ENCODE data around the gene TRIM24.
"Not testable (repeated sequence)": the region's sequence is repeated elsewhere in the genome, so short reads cannot be mapped to it uniquely, and the experiment has no call there.

The TRIM24 gene

DNA sequence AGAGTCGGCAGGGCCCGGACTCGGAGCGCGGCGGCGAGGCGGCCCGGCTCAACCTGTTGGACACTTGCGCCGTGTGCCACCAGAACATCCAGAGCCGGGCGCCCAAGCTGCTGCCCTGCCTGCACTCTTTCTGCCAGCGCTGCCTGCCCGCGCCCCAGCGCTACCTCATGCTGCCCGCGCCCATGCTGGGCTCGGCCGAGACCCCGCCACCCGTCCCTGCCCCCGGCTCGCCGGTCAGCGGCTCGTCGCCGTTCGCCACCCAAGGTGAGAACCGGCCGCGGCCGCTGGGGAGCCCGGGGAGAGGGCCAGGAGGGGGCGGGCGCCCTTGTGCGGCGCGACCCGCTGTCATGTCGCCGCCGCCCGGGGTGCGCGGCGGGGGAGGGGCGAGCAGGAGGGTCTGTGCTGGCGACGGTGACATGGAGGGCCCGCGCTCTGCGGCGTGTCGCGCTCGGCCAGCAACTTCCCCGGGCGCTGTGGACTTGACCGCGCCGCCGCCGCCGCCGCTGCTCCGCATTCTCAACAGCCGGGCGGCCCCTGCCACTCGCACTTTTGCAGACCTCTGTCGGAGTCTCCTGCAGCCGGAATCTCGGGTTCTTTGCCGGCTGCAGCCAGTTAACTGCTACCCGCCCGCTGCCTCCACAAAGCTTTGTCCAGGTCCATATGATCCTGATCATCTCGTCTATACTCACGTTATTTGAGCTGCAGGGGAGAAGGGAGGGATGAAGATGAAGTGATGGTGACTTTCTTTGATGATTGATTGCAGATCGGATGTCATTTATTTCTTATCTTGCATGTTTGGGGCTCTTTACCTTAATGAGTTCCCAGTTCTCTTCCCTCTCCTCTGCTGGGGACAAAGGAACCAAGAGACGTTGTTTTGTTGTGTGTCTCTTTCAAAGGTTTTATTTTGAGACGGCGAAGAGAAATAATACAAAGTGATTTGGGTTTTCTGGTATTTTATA lies 869 bp downstream of the TRIM24 start:
- peak; percentile 55 for DNase-seq (ENCODE audit: low read depth)

DNA sequence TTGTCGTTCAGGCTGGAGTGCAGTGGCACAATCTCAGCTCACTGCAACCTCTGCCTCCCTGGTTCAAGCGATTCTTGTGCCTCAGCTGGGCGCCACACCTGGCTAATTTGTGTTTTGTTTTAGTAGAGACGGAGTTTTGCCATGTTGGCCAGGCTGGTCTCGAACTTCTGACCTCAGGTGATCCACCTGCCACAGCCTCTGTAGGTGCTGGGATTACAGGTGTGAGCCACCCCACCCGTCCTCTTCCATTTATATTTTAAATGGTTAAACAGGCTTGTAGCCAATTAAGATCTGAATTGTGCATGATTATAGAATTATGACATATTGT lies 3.2 kb downstream of the TRIM24 start:
- DNase-seq (ENCODE audit: low read depth) = not testable (repeated sequence)

DNA sequence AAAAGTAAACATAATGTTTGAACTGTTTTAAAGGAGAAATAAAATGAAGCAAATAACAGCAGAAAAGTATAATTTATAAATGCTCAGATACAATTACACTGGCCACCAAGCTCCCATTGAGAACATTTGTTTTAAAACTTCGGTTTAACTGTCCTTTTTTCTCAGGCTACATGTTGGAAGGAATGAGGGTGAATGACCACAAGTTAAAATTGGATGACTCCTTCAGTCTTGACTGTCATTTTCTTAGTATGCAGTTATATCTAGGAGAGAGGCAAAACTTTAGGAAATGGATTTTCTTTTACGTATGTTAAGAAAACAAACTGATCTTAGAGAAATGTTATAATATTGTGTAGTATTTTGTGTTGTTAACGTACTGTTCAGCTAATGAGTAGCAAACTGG lies 5.0 kb downstream of the TRIM24 start:
- no peak for DNase-seq (ENCODE audit: low read depth)

DNA sequence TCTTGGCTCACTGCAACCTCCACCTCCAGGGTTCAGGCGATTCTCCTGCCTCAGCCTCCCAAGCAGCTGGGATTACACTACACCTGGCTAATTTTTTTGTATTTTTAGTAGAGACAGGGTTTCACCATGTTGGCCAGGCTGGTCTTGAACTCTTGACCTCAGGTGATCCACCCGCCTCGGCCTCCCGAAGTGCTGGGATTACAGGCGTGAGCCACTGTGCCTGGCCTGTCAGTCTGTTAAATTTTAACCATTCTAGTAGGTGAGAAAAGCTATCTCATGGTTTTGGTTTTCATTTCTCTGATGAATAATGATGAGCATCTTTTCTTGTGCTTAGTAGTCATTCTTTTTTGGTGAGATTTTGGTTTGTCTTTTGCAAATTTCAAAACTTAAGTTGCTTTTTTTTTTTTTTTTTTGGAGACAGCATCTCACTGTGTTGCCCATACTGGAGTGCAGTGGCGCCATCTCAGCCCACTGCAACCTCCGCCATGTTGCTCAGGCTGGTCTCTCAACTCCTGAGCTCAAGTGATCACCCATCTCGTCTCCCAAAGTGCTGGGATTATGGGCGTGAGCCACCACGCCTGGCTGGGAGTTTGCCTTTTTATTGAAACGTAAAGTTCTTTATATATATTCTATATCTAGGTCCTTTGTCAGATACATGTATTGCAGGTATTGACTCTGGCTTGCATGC lies 6.2 kb downstream of the TRIM24 start:
- not testable (repeated sequence) for DNase-seq (ENCODE audit: low read depth)

DNA sequence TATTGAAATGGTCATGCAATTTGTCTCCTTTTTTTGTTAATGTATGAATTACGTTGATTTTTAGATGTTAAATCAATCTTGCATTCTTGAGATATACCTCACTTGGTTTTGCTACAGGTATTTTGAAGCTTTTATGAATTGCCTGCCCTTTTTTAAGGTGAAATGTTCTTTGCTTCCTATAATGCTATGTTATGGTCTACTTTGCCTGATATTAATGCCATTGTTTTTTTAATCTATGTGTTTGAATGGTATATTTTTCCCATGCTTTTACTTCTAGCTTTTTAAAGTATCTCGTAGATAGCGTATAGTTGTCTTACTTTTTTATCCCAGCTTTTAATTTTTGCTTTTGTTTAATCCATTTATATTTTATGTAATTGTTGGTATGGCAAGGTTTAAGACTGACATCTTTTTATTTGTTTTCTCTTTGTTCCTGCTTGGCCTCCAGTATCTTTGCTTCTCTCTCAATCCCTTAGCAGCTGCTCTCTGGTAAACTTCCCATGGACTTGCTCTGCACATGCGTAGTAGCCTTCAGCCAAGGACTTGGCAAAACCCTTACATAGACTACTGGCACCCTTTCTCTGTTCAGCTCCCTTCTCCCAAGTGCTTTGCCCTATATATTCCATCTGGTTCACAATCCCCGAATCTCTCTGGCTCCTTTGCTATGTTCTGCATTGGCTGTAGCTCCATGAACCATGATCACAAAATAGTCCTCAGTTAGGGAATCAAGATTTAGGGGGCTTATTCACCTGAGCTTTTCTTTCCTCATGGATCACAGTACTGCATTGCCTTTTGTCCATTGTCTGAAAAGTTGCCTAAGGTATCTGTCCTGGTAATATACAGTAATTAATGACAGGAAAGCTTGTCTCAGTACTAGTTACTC lies 8.4 kb downstream of the TRIM24 start:
- no peak for DNase-seq (ENCODE audit: low read depth)

DNA sequence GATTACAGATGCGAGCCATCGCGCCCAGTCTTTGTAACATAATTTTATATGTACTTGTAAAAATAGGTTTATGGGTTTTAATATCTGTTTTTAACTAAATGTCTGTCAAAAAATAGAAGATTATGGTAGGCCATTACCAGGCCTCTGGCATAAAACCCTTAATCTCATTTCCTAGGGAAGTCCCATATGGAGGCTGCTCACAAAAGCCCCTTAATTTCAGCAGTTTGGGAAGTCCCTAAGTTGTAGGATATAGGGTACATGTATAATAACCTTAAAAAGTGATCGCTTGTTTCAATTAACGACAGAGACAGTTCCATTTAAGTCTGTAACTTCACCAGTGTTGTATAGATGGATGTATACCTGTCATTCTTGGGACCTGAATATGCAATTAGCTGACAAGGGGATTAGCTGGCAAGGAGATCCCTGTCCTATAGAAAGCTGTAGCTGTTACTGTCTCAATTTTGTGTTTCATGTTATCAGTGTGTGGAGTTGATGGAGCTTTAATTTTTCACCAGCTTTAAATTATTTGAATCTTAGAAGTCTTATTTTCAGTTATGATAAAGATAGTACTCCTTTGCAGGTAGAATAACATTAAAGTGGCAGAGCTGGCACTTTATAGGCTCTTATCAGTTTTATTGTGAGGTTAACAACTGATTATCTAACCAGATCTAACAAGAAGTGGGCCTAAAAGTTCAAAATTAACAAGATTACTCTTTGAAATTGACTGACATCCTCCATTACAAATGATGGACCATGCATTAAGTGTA lies 10.5 kb downstream of the TRIM24 start:
- no peak for DNase-seq (ENCODE audit: low read depth)

DNA sequence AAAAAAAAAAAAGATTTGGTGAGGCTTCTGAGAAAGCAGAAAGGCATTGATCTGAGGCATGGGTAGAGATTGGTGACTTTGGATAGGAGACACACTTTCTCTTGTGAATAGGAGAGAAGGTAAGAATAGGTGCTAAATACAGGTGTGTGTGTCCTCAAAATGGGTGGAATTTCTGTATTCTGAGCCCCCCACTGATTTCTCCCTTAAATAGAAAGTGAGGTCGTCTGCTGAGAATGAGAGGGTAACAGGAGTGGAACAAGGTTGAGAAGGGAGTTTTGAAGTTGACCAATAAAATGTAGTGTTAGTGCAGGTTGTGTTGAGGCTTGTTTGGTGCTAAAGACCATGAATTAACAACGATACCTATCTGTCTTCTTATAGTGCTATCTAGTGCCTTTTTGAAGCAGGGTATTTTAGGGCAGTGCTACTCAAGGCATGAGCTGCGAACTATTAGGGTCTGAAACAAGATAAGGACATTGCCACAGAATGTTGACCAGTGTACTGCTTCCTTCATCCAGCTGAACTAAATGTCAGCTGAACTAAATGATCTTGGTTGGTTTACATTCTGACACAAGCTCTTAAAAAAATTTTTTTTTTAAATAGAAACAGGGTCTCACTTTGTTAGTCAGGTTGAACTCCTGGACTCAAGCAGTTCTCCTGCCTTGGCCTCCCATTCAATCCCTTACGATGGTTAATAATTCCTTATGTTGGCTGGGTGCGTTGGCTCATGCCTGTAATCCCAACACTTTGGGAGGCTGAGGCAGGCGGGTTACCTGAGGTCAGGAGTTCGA lies 12.4 kb downstream of the TRIM24 start:
- no peak for DNase-seq (ENCODE audit: low read depth)

DNA sequence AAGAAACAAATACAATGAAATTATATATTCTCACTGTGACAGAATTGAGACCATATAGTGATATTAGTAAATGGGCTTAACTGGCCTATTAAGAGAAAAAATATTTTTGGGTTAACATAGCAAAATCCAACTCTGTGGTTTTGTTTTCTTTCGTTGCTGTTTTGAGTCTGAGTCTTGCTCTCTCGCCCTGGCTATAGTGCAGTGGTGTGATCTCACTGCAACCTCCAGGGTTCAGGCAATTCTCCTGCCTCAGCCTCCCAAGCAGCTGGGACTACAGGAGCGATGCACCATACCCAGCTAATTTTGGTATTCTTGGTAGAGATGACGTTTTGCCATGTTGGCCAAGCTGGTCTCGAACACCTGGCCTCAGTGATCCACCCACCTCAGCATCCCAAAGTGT lies 15.3 kb downstream of the TRIM24 start:
- no peak for DNase-seq (ENCODE audit: low read depth)

DNA sequence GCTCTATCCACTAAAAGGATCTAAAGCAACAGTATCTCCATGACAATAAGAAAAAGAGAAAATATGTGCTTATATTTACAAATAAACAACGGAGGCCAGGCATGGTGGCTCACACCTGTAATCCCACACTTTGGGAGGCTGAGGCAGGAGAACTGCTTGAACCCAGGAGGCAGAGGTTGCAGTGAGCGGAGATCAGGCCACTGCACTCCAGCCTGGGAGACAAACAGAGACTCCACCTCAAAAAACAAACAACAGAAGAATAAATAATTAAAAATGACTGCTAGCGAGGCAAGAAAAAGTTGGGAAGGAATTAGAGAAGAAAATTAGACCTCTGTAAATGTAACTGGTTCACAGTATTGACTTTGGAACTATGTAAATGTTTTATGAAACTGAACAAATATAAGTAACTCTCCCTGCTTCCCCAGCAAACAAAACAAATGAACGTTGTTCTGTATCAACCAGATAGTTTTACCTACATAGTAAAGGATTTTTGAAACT lies 17.1 kb downstream of the TRIM24 start:
- no peak for DNase-seq (ENCODE audit: low read depth)

DNA sequence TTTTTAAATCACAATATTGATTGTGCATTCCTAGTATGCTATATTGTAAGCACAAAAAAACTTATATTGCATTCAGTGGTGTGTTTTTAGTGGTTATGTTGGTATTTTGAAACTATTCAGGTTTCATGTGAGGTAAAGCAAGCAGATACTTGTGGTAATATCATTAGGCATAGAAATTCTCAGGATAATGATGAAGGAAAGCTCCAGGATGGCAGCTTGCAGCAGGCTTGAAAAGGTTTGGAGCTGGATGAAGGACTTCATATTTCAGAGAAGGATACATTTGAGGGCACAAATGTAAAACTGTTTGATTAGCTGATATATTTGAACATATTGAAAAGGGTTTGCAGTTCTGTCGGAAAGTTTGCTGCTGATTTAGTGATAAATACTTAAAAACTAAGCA lies 17.5 kb downstream of the TRIM24 start:
- no peak for DNase-seq (ENCODE audit: low read depth)

DNA sequence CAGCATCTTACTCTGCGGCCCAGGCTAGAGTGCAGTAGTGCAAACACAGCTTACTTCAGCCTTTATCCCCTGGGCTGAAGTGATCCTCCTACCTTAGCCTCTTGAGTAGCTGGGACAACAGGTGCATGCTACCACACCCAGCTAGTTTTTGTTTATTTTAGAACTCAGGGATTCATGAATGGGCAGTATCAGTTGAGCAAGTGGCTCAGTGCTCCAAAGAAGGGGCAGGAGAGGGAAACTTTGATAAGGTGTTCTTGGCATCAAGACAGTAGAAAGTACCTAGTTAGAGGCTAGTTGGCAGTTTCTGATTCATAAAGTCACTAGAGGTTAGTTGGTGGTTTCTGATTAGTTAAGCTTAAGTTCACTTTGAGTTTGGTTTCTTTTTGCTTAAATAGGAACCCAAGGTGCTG lies 18.4 kb downstream of the TRIM24 start:
- no peak for DNase-seq (ENCODE audit: low read depth)

DNA sequence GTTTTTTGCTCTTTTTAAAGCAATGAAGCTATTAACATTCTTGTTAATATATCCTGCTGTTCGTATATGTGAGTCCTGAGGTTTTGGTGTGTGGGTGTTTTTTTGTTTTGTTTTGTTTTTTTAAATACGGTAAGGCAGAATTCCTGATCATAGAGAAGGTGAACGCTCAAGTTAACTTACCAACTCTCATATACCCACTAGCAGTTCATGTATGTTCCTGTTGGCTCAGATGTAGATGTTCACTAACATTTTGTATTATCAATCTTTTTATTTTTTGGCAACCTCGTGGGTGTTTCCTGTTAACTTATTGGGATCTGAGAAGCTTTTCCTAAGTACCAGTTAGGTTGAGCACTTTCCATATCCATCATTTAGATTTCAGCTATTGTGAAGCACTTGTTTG lies 20.5 kb downstream of the TRIM24 start:
- DNase-seq (ENCODE audit: low read depth) = no peak

DNA sequence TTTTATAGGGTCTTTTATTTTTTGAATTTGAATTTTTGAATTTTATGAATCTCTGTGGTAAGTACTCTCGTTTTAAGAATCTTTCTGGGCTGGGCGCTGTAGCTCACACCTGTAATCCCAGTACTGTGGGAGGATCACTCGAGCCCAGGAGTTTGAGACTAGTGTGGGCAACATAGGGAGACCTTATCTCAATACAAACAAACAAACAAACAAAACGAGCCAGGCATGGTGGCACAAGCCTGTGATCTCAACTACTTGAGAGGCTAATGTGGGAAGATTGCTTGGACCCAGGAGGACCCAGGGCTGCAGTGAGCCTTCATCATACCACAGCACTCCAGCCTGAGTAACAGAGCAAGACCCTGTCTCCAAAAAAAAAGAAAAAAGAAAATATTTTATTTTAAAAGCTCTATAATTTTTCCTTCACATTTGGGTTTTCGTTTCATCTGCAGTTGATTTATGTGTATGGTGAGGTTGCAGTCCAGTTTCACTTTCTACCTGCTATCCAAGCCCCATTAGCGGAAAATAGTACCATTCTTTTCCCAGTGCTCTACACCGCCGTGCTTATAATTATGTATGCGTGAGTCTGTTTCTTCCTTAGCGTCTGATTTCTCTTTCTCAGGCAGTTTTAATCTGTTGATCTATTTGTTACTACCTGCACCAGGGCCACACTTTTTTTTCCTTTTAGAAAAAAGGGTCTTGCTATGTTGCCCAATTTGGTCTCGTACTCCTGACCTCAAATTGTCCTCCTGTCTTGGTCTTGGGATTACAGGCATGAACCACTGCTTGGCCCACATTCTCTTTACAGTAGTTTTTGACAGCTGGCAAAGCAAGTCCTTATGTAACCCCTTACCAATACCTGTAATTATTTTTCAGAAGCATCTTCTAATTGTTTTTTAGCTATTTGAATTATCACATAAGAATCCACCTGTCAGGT lies 21.7 kb downstream of the TRIM24 start:
- DNase-seq (ENCODE audit: low read depth) = no peak

DNA sequence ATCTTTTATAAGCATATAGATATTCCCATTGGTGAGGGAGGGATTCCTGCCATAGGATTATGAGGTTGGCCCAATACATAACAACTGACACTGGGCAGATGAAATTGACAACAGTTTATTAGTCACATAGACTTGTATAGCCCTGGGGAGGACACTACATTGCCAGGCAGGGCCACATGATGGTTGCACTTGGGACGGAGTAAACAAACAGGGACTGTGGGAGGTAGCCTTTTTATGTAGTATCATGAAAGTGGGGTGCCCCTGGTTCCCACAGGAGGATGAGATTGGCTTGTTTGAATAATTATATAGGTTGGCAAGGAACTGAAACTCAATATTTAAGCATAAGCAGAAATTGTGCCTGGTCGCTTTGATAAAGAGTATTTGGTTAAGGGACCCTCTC lies 23.5 kb downstream of the TRIM24 start:
- no peak for DNase-seq (ENCODE audit: low read depth)

DNA sequence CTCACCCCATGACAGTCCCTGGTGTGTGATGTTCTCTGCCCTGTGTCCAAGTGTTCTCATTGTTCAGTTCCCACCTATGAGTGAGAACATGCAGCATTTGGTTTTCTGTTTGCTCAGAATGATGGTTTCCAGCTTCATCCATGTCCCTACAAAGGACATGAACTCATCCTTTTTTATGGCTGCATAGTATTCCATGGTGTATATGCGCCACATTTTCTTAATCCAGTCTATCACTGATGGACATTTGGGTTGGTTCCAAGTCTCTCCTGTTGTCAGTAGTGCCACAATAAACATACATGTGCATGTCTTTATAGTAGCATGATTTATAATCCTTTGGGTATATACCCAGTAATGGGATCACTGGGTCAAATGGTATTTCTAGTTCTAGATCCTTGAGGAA lies 25.4 kb downstream of the TRIM24 start:
- not testable (repeated sequence) for DNase-seq (ENCODE audit: low read depth)

DNA sequence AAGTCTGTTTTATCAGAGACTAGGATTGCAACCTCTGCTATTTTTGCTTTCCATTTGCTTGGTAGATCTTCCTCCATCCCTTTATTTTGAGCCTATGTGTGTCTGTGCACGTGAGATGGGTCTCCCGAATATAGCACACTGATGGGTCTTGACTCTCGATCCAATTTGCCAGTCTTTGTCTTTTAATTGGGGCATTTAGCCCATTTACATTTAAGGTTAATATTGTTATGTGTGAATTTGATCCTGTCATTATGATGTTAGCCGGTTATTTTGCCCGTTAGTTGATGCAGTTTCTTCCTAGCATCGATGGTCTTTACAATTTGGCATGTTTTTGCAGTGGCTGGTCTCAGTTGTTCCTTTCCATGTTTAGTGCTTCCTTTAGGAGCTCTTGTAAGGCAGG lies 29.1 kb downstream of the TRIM24 start:
- DNase-seq (ENCODE audit: low read depth) = not testable (repeated sequence)

DNA sequence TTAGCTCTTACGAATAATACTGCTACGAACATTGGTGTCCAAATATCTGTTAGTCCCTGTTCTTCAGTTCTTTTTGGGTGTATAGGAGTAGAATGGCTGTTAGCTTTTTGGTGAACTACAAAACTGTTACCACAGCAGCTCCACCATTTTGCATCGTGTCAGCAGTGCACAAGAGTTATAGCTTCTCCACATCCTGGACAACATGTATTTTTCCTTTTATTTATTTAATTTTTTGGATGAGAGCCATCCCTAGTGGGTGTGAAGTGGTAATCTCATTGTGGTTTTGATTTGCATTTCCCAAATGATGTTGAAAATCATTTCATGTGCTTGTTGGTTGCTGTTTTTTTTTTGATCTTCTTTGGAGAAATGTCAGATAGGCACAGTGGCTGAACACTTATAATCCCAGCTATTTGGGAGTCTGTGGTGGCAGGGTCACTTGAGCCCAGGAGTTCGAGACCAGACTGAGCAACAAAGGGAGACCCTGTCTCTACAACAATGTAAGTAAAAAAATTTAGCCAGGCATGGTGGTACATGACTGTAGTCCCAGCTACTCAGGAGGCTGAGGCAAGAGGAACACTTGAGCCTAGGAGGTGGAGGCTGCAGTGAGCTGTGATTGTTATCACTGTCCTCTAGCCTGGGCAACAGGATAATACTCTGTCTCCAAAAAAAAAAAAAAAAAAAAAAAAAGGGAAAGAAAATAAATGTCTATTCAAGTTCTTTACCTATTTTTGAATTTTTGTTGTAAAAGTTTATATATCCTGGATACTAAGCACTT lies 31.7 kb downstream of the TRIM24 start:
- DNase-seq (ENCODE audit: low read depth) = no peak

DNA sequence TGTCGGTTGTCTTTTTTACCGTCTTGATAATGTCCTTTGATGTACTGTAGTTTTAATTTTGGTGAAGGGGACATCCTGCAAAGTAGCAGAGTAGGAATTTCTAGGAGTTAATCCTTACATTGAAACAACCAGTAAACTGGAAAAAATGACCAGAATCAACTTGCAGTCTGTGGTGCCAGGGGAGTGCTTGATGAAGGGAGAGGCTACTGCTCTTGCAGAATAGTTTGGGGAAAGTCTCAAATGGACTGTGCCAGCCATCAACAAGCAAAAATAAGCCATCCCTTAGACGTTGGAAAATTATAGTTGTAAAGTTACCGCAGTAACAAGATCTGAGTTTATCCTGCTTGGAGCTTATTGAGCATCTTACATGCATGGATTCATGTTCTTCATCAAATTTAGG lies 32.4 kb downstream of the TRIM24 start:
- DNase-seq (ENCODE audit: low read depth) = no peak

DNA sequence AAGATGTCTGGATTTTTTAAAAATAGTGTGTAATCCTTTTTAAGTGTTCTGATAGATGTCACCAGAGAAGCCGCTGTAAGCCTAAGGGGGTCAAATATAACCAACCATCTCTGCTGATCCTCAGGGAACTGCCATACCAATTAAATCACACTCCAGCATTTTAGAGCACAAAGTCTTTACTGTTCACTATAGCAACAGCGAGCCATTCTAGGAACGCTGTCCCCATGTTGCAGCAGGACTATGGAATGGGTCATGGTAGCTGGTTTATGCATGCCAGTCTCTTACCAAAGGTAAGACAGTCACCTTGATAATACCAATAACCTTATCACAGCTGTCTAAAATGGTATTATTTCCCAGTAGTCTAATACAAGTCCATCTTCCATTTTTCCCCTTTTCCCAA lies 33.5 kb downstream of the TRIM24 start:
- no peak for DNase-seq (ENCODE audit: low read depth)

Measured in ELR (cell line).